D341Med (cell line): ENCODE measurements around the gene DHX34.
"Not testable (repeated sequence)": the region's sequence is repeated elsewhere in the genome, so short reads cannot be mapped to it uniquely, and the experiment has no call there.

Experiments
- DNase-seq: peaks from one replicate; pipeline ENCODE4 v3.0.0; 2012; ENCODE audit warnings: low spot score

The DHX34 gene

DNA sequence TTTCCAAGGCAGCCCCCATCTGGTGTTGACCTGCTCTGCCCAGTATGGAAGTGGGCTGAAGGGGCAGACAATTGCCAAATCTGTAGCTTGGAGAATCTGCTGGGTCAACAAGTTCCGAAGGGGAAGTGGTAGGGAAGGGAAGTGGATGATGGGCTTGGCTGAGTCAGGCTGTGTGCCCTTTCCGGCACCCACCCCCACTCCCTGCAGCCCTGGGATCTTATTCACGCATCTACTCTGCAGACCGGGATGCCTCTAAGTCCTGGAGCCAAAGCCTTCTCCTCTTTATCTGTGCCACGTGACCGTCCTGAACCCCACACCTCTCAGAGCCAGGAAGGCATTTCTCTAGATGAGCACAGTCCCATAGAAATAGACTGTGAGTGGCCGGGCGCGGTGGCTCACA is 24.6 kb upstream of the DHX34 start:
- DNase-seq, result no peak

DNA sequence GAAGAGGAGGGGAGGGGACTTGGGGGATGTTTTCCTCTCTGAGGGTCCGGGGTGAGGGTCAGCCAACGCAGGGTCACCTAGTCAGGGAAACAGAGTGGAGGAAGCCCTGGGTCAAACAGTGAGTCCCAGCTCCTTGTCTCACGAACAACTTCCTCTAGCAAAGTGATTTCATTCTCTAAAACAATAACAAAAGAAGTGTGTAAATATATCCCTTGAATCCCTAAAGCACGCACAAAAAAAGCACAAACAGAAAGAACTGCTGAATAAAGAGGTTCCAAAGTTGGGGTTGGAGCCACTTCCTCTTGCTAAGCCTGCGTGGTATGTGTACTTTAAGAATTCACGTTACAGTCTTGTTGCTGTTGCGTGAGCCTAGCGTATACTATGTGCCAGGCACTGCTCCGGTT is 18.6 kb upstream of the DHX34 start:
- DNase-seq, result no peak

DNA sequence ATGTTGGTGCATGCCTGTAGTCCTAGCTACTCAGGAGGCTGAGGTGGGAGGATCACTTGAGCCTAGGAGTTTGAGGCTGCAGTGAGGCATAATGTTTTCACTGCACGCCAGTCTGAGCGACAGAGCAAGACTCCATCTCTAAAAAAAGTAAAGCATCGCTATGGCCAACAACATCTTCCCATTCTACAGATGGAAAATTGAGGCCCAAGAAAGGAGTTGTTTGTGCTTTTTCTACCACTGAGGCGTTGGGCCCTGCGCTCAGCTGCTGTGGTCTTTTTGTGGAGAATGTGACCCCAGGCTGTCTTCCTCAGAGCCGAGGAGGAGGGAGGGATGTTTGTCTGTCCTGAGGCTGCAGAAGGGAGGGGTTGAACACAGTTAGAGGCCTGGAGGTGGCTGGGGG is 17.6 kb upstream of the DHX34 start:
- DNase-seq, result no peak

DNA sequence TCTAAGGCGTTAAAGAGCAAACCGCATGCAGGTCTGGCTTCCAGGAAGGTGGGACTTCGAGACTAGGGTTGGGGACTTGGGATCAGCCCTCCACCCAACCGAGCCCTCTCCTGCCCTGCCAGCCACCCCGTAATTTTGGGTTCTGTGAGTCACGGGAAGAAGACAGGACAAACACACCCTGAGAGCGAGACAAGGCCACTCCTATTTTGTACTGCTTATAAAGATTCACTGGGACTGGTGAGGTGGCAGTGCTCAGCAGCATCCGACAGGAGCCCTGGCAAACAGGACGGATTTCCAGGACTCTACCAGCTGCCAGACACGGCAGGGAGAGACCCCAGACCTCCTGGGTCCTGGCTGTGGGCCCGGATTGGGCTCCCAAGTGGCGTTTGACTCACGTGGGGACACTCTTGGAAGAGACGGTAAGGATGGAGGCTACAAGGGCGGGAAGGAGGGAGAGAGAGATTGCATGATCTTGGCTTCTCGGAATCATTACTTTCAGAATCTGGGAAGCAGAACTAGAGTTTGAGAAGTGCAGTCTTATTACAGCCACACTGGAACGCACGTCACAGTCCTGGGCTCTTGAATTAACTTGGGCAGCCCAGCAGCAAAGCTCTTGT is 17.1 kb upstream of the DHX34 start, which contains the start of gene C5AR2:
TSS of gene C5AR2 (plus strand) at position 245 of the 617 bp plus-strand sequence. CDS start 8,625 bp downstream, outside the sequence.
- DNase-seq, result no peak

DNA sequence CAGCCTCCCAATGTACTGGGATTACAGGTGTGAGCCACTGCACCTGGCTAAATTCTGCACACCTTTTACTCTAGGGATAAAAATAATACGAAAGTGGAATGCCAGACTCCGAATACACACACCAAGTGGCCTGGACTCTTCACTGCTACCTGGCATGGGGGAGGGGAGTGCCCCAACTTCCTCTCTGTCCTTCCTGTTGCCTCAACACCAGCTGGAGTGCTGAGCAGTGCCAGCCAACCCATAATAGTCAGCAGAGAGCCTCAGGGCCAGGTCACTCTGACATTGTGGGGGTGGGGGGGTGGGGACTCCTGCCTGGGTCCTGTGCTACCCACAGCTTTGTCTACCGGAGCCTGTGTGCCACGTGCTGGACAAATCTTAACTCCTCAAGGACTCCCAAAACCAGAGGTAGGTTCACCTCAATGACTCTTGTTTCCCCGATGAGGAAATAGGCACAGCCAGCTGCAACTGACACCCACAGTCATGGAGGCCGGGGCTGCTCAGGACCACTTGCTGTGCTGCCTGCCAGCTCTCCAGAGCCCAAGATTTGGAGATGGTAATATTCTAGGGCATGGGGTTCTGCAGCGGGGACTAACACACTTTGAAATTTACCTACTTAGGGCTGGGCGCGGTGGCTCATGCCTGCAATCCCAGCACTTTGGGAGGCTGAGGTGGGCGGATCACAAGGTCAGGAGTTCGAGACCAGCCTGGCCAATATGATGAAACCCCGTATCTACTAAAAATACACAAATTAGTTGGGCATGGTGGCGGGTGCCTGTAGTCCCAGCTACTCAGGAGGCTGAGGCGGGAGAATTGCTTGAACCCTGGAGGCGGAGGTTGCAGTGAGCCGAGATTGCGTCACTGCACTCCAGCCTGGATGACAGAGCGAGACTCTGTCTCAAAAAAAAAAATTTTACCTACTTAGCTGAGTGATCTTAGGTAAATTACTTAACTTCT is 12.1 kb upstream of the DHX34 start:
- not testable (repeated sequence) for DNase-seq

DNA sequence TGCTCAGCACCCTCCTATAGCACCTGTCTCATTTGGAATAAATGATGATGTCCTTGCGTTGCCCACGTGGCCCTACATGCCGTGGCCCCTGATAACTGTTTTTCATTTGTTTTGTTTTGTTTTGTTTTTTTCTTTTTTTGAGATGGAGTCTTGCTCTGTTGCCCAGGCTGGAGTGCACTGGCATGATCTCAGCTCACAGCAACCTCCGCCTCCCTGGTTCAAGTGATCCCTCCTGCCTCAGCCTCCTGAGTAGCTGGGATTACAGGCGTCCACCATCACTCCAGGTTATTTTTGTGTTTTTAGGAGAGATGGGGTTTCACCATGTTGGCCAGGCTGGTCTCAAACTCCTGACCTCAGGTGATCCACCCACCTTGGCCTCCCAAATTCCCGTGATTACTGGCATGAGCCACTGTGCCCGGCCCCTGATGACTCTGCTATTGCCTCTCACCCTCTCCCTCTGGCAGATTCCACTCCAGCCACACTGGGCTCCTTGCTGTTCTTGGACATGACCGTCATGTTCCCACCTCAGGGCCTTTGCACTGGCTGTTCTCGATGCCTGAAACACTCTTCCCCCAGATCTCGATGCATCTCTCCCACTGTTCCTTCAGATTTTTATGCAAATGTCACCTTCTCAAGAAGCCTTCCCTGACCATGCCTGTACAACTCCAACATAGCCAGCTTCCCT is 9.8 kb upstream of the DHX34 start:
- DNase-seq, result no peak

DNA sequence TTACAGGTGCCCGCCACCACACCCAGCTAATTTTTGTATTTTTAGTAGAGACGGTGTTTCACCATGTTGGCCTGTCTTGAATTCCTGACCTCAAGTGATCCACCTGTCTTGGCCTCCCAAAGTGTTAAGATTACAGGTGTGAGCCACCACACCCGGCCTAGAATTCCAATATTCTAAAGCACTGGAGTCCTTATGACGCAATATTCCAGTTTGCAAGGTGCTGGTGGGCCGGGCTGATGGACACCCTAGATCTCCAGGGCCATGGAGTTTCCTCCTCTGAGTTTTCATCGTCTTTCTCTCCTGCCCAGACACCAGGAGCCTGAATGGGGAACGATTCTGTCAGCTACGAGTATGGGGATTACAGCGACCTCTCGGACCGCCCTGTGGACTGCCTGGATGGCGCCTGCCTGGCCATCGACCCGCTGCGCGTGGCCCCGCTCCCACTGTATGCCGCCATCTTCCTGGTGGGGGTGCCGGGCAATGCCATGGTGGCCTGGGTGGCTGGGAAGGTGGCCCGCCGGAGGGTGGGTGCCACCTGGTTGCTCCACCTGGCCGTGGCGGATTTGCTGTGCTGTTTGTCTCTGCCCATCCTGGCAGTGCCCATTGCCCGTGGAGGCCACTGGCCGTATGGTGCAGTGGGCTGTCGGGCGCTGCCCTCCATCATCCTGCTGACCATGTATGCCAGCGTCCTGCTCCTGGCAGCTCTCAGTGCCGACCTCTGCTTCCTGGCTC is 8.5 kb upstream of the DHX34 start:
- DNase-seq, result no peak

DNA sequence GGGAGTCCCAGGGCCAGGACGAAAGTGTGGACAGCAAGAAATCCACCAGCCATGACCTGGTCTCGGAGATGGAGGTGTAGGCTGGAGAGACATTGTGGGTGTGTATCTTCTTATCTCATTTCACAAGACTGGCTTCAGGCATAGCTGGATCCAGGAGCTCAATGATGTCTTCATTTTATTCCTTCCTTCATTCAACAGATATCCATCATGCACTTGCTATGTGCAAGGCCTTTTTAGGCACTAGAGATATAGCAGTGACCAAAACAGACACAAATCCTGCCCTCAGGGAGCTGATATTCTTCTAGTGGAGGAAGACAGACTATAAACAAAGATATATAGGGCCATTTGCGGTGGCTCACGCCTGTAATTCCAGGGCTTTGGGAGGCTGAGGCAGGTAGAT is 7.4 kb upstream of the DHX34 start:
- DNase-seq, result no peak

DNA sequence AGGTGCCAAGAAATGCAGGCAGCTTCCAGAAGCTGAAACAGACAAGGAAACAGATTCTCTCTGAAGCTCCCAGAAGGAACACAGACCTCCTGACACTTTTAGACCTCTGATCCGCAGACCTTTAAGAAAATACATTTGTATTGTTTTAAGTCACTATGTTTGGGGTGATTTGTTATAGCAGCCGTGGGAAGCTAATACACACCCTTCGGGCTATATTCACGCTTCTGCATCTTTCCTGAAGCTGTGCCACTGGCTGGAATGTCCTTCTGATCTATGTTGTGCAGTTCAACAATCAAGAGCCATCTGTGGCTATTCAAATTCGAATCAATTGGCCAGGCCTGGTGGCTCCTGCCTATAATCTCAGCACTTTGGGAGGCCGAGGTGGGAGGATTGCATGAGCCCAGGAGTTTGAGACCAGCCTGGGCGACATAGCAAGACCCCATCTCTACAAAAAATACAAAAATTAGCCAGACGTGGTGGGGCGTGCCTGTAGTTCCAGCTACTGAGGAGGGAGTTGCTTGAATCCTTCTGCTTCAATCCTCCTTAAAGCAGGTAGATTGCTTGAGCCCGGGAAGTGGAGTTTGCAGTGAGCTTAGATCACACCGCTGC is 5.8 kb upstream of the DHX34 start:
- no peak for DNase-seq

DNA sequence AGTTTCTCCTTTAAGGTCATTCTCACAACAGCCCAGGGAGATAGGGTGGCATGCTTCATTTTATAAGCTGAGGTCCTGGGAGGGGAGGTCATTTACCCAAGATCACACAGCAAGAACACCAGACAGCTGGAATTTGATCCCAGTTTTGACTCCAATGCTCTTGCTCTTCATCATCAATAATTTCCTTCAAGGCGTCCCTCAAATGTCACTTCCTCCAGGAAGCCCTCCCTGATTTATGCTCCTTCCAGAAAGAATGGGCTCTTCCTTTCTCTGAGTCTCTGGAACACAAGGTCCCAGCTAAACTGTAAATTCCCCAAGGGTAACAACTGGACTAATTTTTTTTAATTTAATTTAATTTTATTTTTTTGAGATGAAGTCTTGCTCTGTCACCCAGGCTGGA is 4.7 kb upstream of the DHX34 start:
- no peak for DNase-seq

DNA sequence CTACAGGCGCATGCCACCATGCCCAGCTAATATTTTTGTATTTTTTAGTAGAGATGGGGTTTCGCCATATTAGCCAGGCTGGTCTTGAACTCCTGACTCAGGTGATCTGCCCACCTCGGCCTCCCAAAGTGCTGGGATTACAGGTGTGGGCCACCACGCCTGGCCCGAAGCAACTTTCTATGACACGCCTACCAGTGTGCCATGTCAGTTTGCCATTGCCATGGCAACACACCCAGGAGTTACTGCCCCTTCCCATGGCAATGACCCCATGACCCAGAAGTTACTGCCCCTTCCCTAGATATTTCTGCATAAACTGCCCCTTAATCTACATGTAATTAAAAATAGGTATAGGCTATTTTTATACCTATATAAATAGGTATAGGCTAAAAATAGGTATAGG is 3.1 kb upstream of the DHX34 start:
- not testable (repeated sequence) for DNase-seq

DNA sequence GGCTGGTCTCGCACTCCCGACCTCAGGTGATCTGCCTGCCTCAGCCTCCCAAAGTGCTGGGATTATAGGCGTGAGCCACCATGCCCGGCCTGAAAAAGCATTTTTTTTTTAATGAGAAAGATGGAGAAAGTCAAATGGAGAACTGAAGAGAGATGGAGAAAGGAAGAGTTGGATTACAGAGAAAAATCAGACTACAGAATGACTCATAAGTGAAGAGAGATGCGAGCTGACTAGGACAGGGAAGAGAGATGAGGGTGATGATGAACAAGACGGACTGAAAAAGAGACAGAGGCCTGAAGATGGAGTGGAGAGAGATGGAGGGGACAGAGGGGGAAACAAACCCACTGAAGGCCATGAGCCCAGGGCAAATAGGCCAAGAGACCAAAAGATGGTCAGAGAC is 1.5 kb downstream of the DHX34 start:
- DNase-seq, result no peak

DNA sequence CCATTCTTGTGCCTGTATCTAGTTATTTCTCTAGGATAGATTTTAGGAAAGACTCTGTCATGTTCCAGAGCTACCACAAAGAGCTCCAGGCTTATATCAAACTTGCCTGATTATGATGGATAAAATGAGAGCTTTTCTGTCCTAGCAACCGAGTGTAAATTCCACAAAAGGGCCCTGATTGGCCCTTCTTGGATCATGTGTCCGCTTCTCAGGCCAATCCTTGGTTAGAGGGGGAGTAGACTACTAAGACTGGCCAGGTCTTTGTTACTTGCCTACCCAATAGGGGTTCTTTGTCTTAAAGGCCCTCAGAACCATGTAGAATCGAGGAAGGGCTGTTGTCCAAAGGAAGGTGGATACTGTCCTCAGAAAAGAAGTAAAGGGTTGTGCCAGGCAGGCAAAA is 2.4 kb downstream of the DHX34 start:
- DNase-seq, result no peak

DNA sequence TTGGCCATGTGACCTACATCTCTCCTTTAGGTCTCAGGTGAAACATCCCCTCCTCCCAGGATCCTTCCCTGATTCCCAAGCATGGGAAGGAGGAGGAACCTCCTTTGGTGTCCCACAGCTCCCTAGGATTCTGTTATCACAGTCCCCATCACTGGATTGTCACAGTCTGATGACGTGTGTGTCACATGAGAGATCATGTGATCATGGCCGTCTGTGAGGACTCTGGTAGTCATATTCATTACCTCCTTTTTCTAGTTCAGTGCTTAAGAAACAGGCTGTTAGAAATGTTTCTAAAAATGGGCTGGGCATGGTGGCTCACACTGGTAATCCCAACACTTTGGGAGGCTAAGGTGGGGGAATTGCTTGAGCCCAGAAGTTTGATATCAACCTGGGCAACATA is 3.0 kb downstream of the DHX34 start:
- no peak for DNase-seq

DNA sequence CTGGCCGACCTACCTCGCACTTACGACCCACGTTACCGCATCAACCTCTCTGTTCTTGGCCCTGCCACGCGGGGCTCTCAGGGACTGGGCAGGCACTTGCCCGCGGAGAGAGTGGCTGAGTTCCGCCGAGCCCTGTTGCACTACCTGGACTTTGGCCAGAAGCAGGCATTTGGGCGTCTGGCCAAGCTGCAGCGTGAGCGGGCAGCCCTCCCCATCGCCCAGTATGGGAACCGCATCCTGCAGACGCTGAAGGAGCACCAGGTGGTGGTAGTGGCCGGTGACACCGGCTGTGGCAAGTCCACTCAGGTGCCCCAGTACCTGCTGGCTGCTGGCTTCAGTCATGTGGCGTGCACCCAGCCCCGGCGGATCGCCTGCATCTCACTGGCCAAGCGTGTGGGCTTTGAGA is 4.2 kb downstream of the DHX34 start:
- no peak for DNase-seq

DNA sequence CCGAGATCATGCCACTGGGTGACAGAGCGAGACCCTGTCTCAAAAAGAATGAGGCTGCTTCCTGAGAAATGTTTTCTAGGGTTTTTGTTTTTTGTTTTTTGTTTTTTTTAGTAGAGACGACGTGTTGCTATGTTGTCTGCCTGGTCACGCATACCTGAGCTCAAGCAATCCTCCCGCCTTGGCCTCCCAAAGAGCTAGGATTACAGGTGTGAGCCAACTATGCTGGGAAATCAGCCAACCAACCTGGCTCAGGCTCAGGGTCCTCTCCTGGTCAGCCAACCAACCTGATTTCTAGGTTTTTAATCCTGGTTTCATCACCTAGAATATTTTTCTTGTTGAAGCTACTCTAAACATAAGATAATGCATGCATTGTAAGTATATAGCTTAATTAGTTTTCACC is 7.8 kb downstream of the DHX34 start:
- no peak for DNase-seq

DNA sequence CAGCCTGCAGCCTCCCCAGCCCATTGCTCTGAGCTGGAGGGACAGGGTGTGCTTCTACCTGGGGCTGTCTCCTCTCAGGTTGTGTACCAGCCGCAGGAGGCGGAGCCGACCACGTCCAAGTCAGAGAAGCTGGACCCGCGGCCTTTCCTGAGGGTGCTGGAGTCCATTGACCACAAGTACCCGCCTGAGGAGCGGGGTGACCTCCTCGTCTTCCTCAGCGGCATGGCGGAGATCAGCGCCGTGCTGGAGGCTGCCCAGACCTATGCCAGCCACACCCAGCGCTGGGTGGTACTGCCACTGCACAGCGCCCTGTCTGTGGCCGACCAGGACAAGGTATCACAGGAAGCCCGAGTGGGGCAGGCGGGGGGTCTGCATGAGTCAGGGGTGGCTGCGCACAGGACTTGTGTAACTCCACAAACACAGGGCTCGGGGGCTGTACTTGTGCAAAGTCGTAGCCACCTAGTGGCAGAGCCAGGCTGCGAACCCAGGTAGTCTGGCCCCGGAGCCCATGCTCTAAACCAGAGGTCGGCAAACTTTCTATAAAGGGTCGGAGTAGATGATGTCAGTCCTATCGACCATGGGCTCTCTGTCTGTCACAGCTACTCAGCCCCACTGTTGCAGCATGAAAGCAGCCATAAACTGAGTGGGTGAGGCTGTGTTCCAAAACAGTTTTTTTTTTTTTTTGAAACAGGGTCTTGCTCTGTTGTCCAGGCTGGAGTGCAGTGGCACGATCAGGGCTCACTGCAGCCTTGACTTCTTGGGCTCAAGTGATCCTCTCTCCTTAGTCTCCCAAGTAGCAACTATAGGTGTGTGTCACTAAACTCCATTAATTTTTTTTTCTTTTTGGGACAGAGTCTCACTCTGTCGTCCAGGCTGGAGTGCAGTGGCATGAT is 8.9 kb downstream of the DHX34 start:
- DNase-seq, result no peak

DNA sequence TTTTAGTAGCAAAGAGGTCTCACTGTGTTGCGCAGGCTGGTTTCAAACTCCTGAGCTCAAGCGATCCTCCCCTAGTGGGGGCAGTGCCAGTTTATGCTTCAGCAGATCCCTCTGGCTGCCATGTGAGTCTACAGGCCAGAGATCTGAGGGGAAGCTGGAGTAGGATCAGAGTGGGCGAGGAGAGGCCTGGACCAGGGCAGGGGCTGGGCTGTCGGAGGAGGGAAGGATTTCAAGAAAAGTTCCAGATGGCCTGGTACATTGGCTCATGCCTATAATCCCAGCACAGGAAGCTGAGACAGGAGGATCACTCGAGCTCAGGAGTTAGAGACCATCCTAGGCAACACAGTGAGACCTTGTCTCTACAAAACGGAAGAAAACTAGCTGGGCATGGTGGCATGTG is 9.8 kb downstream of the DHX34 start:
- DNase-seq, result no peak

DNA sequence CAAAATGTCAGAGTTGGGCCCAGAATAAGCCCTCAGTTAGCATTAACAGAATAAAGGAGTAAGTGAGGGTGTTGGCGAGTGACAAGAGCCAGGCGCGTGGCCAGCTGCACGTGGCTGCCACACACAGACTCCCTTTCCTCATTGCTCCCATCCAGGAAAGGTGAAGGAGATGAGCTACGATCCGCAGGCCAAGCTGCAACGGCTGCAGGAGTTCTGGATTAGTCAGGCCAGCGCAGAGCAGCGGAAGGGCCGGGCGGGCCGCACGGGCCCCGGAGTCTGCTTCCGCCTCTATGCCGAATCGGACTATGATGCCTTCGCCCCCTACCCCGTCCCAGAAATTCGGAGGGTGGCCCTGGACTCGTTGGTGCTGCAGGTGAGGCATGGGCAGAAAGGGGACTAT is 13.2 kb downstream of the DHX34 start:
- DNase-seq, result no peak

DNA sequence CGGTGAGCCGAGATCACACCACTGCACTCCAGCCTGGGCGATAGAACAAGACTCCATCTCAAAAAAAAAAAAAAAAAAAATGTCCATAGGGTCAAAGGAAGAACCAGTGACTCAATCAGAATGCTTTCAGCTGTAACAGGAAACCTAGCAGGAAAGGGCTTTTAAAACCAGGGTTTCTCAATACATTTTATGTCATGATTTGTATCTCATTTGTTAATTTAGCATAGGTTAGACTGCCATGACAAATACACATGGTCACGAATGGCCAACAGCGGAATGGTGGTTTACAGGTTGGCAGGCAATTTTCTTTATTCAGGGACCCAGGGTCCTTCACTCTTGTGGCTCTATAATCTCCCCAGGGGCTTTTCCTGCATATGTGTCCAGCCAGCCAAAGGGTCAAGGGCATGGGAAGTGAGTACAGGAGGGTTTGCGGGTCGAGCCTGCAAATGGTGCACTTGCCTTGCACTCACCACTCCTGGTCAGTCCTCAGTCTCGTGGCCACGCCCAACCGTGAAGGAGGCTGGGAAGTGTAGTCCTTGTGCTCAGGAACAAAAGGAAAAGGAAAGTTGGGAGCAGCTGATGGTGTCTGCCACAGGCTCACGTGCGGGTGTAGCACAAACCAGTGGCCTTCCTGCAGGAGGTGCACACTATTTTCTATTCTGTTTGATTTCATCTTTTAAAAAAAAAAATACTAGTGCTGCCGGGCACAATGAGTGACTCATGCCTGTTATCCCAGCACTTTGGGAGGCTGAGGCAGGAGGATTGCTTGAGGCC is 14.8 kb downstream of the DHX34 start:
- no peak for DNase-seq
